ENCODE measurements around the gene AMDHD1. TPM values are rescaled to one million over a fixed set of nuclear protein-coding genes. Genes with fewer than 3 reads are reported as not detected.

AMDHD1 gene
- total RNA-seq, 1 donor from 2014 or later = not detected

GRCh38 chr12:95980437-95980836 lies 37.3 kb downstream of the AMDHD1 start:
- DNase-seq (ENCODE audit: low read depth) = no peak
- no peak overlapping the region for H3K4me3 ChIP-seq (ENCODE audit: low read depth, low read length)
- TF ChIP-seq CTCF (conservative IDR thresholded peaks at IDR 0.05; ENCODE audit: low read depth, low read length) = no peak

- no peak for DNase-seq (ENCODE audit: low read depth)
- TF ChIP-seq CTCF (conservative IDR thresholded peaks at IDR 0.05; ENCODE audit: low read depth, low read length) = no peak
These were observed 39.5 kb downstream of the AMDHD1 start for GRCh38 chr12:95982602-95983001.

DNA sequence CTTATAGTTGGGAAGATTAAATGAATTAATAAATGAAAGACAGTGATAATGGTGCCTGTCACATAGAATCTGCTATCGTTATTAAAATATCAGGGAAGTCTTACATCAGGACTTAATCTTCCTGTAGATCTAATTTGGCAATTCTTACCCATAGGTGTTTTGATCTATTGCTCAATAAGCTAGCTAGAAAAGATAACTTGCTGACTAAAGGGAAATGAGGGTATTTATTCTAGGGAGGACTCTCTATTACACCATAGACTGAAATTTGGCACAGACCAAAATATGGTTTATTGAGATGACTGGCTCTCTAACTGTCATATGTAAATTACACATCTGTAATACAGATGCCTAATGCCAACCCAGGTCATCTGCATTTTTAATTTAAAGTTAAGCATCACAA lies 41.6 kb downstream of the AMDHD1 start:
- no peak for DNase-seq (ENCODE audit: low read depth)
- TF ChIP-seq CTCF (conservative IDR thresholded peaks at IDR 0.05; ENCODE audit: low read depth, low read length) = no peak
- no peak overlapping the region for H3K4me3 ChIP-seq (ENCODE audit: low read depth, low read length)

More at GRCh38 chr12:95982602-95983001, 39.5 kb downstream of the AMDHD1 start:
- no peak overlapping the region for H3K4me3 ChIP-seq (ENCODE audit: low read depth, low read length)

DNA sequence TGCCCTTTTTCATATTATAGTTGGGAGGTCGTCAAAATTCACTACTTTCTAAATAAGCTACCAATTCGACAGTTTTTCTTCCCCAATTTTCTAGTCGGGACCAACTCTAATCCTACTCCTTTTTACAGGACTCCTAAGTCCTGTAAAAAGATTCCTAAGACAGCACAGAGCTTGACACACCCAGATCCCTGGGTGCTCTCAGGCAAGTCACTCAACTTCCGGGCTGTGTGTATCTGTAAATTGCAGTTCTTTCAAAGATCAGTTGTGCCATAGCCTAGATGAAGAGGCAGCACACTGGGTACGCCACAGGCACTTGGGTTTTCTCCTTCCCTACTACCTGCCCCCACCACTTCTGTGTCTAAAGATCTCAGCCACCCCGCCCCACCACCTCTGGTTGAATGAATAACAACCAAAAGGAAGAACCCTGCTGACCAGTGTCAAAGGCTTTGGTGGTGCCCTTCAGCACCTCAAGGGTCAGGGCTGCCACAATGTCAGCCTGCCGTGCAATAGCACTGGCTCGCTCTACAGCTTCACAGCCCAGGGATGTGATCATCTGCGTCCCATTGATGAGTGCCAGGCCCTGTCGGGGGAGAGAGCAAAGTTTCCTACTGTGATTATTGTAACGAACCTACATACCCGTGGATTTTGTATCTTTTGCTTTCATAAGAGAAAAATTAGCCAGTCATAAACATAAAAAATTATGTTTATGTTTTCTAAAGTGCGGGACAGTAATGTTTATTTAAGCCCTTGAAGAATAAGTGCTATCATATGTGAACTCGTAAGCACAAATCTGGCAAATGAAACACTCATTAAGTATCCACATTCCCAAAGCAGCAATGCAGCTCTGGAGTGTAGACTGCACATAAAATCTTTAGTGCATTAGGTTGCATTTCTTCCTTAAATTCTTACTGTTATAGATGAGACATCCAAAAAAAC lies 43.8 kb downstream of the AMDHD1 start:
- no peak for DNase-seq (ENCODE audit: low read depth)
- no peak overlapping the region for H3K4me3 ChIP-seq (ENCODE audit: low read depth, low read length)
- no peak for TF ChIP-seq CTCF (conservative IDR thresholded peaks at IDR 0.05; ENCODE audit: low read depth, low read length)

DNA sequence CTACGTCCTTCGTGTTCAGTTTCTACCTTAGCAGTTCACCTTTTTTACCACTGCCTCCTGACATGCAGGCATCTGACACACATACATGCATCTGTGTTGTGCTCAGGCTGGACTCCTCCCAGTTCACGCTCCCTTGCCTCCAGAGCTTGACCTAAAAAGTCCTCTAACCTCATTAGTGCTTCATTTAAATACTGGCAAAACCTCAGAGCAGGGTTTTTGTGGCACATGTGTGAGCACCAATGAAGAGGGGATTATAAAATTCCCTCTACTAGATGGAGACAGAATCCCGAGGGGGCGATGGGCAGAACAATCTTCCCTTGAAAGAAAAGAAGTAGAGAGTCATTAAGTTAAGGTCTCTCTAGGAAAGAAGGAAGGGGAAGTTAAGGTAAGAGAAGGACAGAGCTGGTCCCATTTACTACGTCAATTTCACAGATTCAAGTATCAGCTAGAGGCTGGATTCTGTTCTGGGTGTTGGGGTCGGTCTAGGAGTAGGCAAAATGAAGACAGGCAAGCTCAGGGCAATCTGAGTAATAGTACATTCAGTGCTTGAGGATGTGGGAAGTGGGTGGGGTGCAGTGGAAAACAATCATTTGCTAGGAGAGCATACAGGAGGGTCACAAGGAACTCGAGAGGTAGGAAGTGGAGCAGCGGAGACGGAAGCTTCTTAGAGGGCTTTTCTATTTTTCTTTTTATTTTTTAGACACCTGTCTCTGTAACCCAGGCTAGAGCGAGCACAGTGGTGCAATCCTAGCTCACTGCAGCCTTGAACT lies 45.6 kb downstream of the AMDHD1 start:
- no peak for TF ChIP-seq CTCF (conservative IDR thresholded peaks at IDR 0.05; ENCODE audit: low read depth, low read length)
- H3K4me3 ChIP-seq (ENCODE audit: low read depth, low read length) = no peak overlapping the region
- no peak for DNase-seq (ENCODE audit: low read depth)

DNA sequence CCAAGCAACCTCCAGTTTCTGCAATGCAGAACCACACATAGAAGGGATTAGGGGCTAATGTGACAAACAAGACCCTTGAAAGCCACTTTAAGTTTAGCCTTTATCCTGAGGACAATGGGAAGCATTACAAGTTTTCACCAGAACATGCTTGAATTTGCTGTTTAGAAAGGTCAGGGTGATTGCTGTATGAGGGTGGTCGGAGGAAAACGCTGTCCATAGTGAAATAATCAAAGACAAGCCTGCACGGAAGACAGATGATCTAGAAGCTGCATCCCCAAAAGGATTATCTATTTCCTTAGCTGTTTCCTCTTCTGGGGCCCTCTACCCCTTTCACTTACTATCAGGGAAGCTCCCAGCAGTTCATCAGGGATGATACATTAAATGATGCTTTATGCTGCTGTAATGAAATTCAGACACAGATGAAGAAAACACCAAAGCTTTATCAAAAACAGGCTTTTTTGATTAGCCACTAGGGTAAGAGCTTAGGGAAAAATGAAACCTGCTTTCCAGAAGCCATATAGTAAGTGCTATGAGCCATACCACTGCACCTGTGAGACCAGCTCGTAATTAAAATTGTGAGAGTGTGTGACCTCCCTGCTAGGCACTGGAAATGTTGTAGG lies 46.5 kb downstream of the AMDHD1 start:
- DNase-seq (ENCODE audit: low read depth) = no peak
- no peak for TF ChIP-seq CTCF (conservative IDR thresholded peaks at IDR 0.05; ENCODE audit: low read depth, low read length)

More for the DNA sequence above, 46.5 kb downstream of the AMDHD1 start:
- H3K4me3 ChIP-seq (ENCODE audit: low read depth, low read length) = no peak overlapping the region

Measured in epithelial cell of proximal tubule (primary cell).